ENCODE data around the gene ZNF260.

DNA sequence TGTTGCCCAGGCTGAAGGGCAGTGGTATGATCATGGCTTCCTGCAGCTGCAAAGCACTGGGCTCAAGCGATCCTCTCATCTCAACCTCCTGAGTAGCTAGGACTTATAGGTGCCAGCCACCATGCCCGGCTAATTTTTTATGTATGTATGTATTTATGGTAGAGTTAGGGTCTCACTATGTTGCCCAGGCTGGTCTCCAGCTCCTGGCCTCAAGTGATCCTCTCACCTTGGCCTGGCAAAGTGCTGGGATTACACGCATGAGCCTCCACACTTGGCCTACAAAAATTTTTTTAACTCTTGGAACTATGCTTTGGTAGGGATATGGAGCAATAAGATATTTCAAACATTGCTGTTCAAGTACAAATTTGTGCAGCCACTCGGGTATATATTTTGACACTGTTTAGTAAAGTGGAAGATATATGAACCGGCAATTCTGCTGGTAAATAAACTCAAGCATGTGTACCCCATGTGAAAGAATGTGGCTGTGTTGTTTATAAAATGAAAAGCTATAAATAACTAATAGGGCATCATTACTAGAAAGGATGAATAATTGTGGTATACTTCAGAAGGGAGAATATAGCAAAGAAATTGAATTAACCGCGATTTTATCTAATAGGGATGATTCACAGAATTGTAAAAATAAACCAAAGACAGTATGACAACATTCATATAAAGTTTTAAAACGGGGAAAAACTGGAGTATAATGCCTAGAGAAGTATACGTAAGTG is 39.8 kb downstream of the ZNF260 start:
- TF ChIP-seq, protein P1, sequence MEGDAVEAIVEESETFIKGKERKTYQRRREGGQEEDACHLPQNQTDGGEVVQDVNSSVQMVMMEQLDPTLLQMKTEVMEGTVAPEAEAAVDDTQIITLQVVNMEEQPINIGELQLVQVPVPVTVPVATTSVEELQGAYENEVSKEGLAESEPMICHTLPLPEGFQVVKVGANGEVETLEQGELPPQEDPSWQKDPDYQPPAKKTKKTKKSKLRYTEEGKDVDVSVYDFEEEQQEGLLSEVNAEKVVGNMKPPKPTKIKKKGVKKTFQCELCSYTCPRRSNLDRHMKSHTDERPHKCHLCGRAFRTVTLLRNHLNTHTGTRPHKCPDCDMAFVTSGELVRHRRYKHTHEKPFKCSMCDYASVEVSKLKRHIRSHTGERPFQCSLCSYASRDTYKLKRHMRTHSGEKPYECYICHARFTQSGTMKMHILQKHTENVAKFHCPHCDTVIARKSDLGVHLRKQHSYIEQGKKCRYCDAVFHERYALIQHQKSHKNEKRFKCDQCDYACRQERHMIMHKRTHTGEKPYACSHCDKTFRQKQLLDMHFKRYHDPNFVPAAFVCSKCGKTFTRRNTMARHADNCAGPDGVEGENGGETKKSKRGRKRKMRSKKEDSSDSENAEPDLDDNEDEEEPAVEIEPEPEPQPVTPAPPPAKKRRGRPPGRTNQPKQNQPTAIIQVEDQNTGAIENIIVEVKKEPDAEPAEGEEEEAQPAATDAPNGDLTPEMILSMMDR (IDR thresholded peaks at IDR 0.05) = no peak
- TF ChIP-seq POLR2A (IDR thresholded peaks at IDR 0.05) = no peak

All from body of pancreas (tissue), 4 donors.